Progenitor cell of endocrine pancreas (in vitro differentiated cells): Measurements from ENCODE around the gene FSTL5. TPM values are rescaled to one million over a fixed set of nuclear protein-coding genes. Genes with fewer than 3 reads are reported as not detected.
A peak's percentile ranks its signal among the peaks of the same experiment; 100 is the strongest.
"Not testable (repeated sequence)": the region's sequence is repeated elsewhere in the genome, so short reads cannot be mapped to it uniquely, and the experiment has no call there.

ENCODE experiments used
- DNase-seq: peaks from one replicate; pipeline ENCODE4 v3.0.0; 2021; ENCODE audit warnings: low spot score; ENCODE audit not compliant: unreplicated experiment
- H3K27ac Mint-ChIP-seq: 2 replicates; pipeline ENCODE4 v1.8.0; 2021; ENCODE audit warnings: mild to moderate bottlenecking, moderate library complexity, mixed read lengths
- H3K27me3 Mint-ChIP-seq: 2 replicates; pipeline ENCODE4 v1.8.0; 2021; ENCODE audit warnings: mixed read lengths
- H3K36me3 Mint-ChIP-seq: 2 replicates; pipeline ENCODE4 v1.8.0; 2022; ENCODE audit warnings: mixed read lengths; ENCODE audit not compliant: insufficient read depth
- H3K4me1 Mint-ChIP-seq: 2 replicates; pipeline ENCODE4 v1.8.0; 2021; ENCODE audit warnings: low read depth, mixed read lengths
- H3K4me3 Mint-ChIP-seq: 2 replicates; pipeline ENCODE4 v1.8.0; 2021; ENCODE audit warnings: low read depth, mild to moderate bottlenecking, moderate library complexity, mixed read lengths
- H3K9me3 Mint-ChIP-seq: 2 replicates; pipeline ENCODE4 v1.8.0; 2021; ENCODE audit warnings: low read depth, mixed read lengths
- CTCF ChIP-seq: fragments of 200-600 bp; sonication (generic); IDR thresholded peaks from one replicate; pipeline ENCODE4 v1.5.0; 2021; ENCODE audit warnings: antibody characterized with exemption, mild to moderate bottlenecking; ENCODE audit not compliant: unreplicated experiment
- long read RNA-seq: library from polyadenylated mRNA; unstranded; transcript quantifications from one replicate; pipeline ENCODE4 v2.0.0, GENCODE V29; 2020
- total RNA-seq: library from RNA; stranded (reverse); gene quantifications from 2 replicates; pipeline ENCODE4 v1.2.1, GENCODE V29; 2021

Gene FSTL5
- 10.6 and 15.5 TPM in 2 replicates for total RNA-seq
- long read RNA-seq, full-length matches to known transcripts = 13 of 39 reads
- long read RNA-seq, partial matches to known transcripts = 12 of 39 reads
- long read RNA-seq, other reads (novel, unspliced or antisense) = 14 of 39 reads

GRCh38 chr4:162163892-162164759, at the start of gene FSTL5:
TSS of gene FSTL5 (minus strand) at chr4:162164000. CDS start at chr4:162111396, 52,604 bp downstream.
- H3K4me1 Mint-ChIP-seq = peaks cover 25% of the 10 kb centered on the region
- TF ChIP-seq CTCF = no peak
- no peaks in the 10 kb centered on the region for H3K9me3 Mint-ChIP-seq
- H3K27ac Mint-ChIP-seq = peak within 1 kb of the TSS; percentile 98
- DNase-seq = peak; percentile 87
- no peaks in the 10 kb centered on the region for H3K36me3 Mint-ChIP-seq
- H3K4me3 Mint-ChIP-seq = peak within 1 kb of the TSS; percentile 99
- no peaks in the 10 kb centered on the region for H3K27me3 Mint-ChIP-seq

GRCh38 chr4:162209706-162210105, 45.9 kb upstream of the FSTL5 start:
- peaks cover 3% of the 10 kb centered on the region for H3K9me3 Mint-ChIP-seq
- no peak overlapping the region for H3K4me3 Mint-ChIP-seq
- H3K27me3 Mint-ChIP-seq = no peaks in the 10 kb centered on the region
- no peaks in the 10 kb centered on the region for H3K36me3 Mint-ChIP-seq
- H3K27ac Mint-ChIP-seq = no peak overlapping the region
- H3K4me1 Mint-ChIP-seq = no peaks in the 10 kb centered on the region
- DNase-seq = no peak
- no peak for TF ChIP-seq CTCF

DNA sequence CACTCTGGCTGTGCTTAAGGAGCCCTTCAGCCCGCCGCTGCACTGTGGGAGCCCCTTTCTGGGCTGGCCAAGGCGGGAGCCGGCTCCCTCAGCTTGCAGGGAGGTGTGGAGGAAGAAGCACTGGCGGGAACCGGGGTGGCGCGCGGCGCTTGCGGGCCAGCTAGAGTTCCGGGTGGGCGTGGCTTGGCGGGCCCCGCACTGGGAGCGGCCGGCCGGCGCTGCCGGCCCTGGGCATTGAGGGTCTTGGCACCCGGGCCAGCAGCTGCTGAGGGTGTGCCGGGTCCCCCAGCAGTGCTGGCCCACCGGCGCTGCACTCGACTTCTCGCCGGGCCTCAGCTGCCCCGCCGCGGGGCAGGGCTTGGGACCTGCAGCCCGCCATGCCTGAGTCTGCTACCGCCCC, 39.7 kb upstream of the FSTL5 start:
- H3K36me3 Mint-ChIP-seq, H3K4me1 Mint-ChIP-seq, H3K27ac Mint-ChIP-seq, H3K4me3 Mint-ChIP-seq, H3K9me3 Mint-ChIP-seq, H3K27me3 Mint-ChIP-seq, DNase-seq: not testable (repeated sequence)

DNA sequence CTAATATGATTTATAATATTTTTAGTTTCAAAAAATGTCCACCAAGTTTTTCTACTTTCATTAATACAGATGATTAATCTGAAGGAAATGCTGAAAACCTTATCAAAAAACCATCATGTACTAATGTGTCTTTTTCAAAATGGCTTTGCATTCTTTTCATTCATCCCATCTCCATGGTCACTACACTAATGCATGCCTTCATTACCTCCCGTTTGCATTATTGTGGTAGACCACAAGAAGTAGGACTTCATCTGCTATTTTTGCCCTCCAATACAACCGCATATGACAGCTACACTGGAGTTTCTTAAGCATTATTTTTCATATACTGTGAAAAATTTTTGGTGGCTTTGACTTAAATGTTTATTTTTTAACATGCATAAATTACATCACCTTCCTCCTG, 37.9 kb upstream of the FSTL5 start:
- H3K9me3 Mint-ChIP-seq = peaks cover 9% of the 10 kb centered on the region
- no peak for DNase-seq
- H3K36me3 Mint-ChIP-seq = no peaks in the 10 kb centered on the region
- TF ChIP-seq CTCF = no peak
- H3K4me1 Mint-ChIP-seq = no peaks in the 10 kb centered on the region
- no peak overlapping the region for H3K27ac Mint-ChIP-seq
- H3K27me3 Mint-ChIP-seq = no peaks in the 10 kb centered on the region
- no peak overlapping the region for H3K4me3 Mint-ChIP-seq

DNA sequence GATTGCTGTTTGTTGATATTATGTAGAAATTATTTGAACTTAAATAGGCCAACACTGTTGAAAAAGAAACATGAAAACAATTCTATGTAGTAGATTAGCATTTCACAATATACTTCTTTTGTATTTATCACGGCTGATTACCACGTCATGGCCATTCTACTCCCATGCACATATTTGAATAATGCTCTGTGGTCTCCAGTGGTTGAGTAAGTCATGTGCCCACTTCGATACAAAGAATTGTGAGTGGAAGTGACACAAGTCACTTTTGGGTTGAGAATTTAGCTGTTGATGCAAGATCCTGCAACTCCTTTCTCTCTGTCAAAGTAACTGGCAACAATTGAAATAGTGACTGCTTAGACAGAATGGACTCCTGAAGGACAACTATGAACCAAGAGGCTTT, 6.7 kb upstream of the FSTL5 start:
- H3K9me3 Mint-ChIP-seq = no peaks in the 10 kb centered on the region
- no peak for TF ChIP-seq CTCF
- H3K4me3 Mint-ChIP-seq = no peak overlapping the region

More for the DNA sequence above, 6.7 kb upstream of the FSTL5 start:
- DNase-seq = no peak
- peaks cover 4% of the 10 kb centered on the region for H3K4me1 Mint-ChIP-seq
- H3K36me3 Mint-ChIP-seq = no peaks in the 10 kb centered on the region
- no peak overlapping the region for H3K27ac Mint-ChIP-seq
- H3K27me3 Mint-ChIP-seq = no peaks in the 10 kb centered on the region
